Hepatocyte (in vitro differentiated cells): ENCODE results near the gene TRMT2A.

Source experiments
- CTCF ChIP-seq: fragments of 200-600 bp; sonication (generic); IDR thresholded peaks from 2 replicates; pipeline ENCODE4 v1.5.1; 2016; ENCODE audit warnings: antibody characterized with exemption, mild to moderate bottlenecking; ENCODE audit not compliant: poor library complexity
- EZH2phosphoT487 ChIP-seq: fragments of 200-600 bp; sonication (generic); IDR thresholded peaks from one replicate; pipeline ENCODE4 v1.6.1; 2018; ENCODE audit warnings: antibody characterized with exemption, mild to moderate bottlenecking, low read depth, moderate library complexity; ENCODE audit not compliant: unreplicated experiment, severe bottlenecking

GRCh38 chr22:20141186-20142077 is 24.4 kb upstream of the TRMT2A start:
- TF ChIP-seq CTCF (no peak), EZH2phosphoT487 (no peak)
